HepG2 (cell line): ENCODE results near the gene TEKT5. TPM values are rescaled to one million over a fixed set of nuclear protein-coding genes. Genes with fewer than 3 reads are reported as not detected.
A peak's percentile ranks its signal among the peaks of the same experiment; 100 is the strongest.

Experiments
- ATAC-seq: fragments of 200-7000 bp; cut with Tn5 transposase; 3 replicates; pipeline ENCODE4 v1.9.1; 2020; ENCODE audit warnings: mild to moderate bottlenecking, moderate library complexity
- BruUV-seq: library from RNA; stranded (reverse); fragments of 400-500 nt; replicated peaks from 2 replicates; lab custom pipeline; 2021; lab: Mats Ljungman, UMichigan
- CTCF ChIA-PET: fragments of 300-600 bp; formaldehyde crosslinking; extraction: SDS; loops from one replicate; lab custom pipeline; 2021; ENCODE audit warnings: low total read pairs, inconsistent platforms, low intra/inter-chr PET ratio; lab: Yijun Ruan, JAX
- POLR2A ChIA-PET: fragments of 350-600 bp; sonication (Branson Sonifier 250); formaldehyde crosslinking; loops from one replicate; lab custom pipeline; 2020; ENCODE audit warnings: antibody characterized with exemption, inconsistent platforms; lab: Yijun Ruan, JAX
- DNase-seq: peaks from one replicate; pipeline ENCODE4 v3.0.0-alpha.2; 2015; ENCODE audit warnings: low spot score
- FAIRE-seq: peaks from 3 replicates; lab custom pipeline; 2011; peaks lifted over from hg19 to GRCh38; lab: Jason Lieb, UNC
- H2AFZ ChIP-seq: one replicate; pipeline ENCODE4 v1.6.1; 2011; ENCODE audit warnings: low read length, inconsistent platforms
- H3K27ac ChIP-seq: fragments of 300-600 bp; 3 replicates; pipeline ENCODE4 v1.8.0; 2011; ENCODE audit warnings: mixed run types, mild to moderate bottlenecking, mixed read lengths, low read length, inconsistent platforms; ENCODE audit not compliant: insufficient read depth; ENCODE audit errors: extremely low read length
- H3K27me3 ChIP-seq, 2 experiments: fragments of 200-600 bp in 1 of 2; 2 replicates in 1 of 2; 3 replicates in 1 of 2; pipeline versions ENCODE4 v1.6.0 to v1.8.0; 2011; ENCODE audit warnings: low read length in 2 of 2, mild to moderate bottlenecking in 2 of 2, moderate library complexity in 2 of 2, inconsistent platforms in 1 of 2; ENCODE audit not compliant: insufficient read depth in 2 of 2, control insufficient read depth in 1 of 2
- H3K36me3 ChIP-seq, 2 experiments: fragments of 200-600 bp in 1 of 2; replicated peaks in 1 of 2; 2 replicates in 1 of 2; 3 replicates in 1 of 2; pipeline versions ENCODE4 v1.5.1 to v1.8.0; 2011; ENCODE audit warnings: low read length in 2 of 2, inconsistent platforms in 1 of 2; ENCODE audit not compliant: insufficient read depth in 2 of 2, control insufficient read depth in 1 of 2
- H3K4me1 ChIP-seq: 2 replicates; pipeline ENCODE4 v1.5.1; 2012; ENCODE audit warnings: low read length, inconsistent platforms; ENCODE audit not compliant: insufficient read depth
- H3K4me2 ChIP-seq: 2 replicates; pipeline ENCODE4 v1.6.0; 2011; ENCODE audit warnings: low read depth, low read length, inconsistent platforms
- H3K4me3 ChIP-seq, 3 experiments: fragments of 200-600 bp in 1 of 3; sonication (generic), shearing (Covaris generic) in 1 of 3; replicated peaks in 1 of 3; 2 replicates each; pipeline ENCODE4 v1.5.1; 2011 to 2016; ENCODE audit warnings: low read length in 3 of 3, inconsistent platforms in 2 of 3, low read depth in 2 of 3, mild to moderate bottlenecking in 2 of 3, control low read depth in 1 of 3, mixed read lengths in 1 of 3; ENCODE audit not compliant: insufficient read depth in 1 of 3
- H3K79me2 ChIP-seq: one replicate; pipeline ENCODE4 v1.6.1; 2011; ENCODE audit warnings: low read length, inconsistent platforms; ENCODE audit not compliant: insufficient read depth
- H3K9ac ChIP-seq: 2 replicates; pipeline ENCODE4 v1.6.0; 2011; ENCODE audit warnings: mild to moderate bottlenecking, low read depth, low read length, inconsistent platforms; ENCODE audit not compliant: insufficient read depth
- H3K9me3 ChIP-seq: 2 replicates; pipeline ENCODE4 v1.5.1; 2012; ENCODE audit warnings: mild to moderate bottlenecking, low read length
- H4K20me1 ChIP-seq: 2 replicates; pipeline ENCODE4 v1.6.0; 2011; ENCODE audit warnings: inconsistent platforms, mild to moderate bottlenecking, low read length, moderate library complexity; ENCODE audit not compliant: insufficient read depth
- ETV6 ChIP-seq: sonication (generic); formaldehyde crosslinking; conservative IDR thresholded peaks from 2 replicates; pipeline ENCODE4 v1.4.0; 2020; ENCODE audit warnings: missing genetic modification reagents
- FOXK1 ChIP-seq: sonication (generic); formaldehyde crosslinking; IDR thresholded peaks from 2 replicates; pipeline ENCODE4 v1.4.0; 2020; ENCODE audit warnings: low read depth, missing genetic modification reagents, borderline replicate concordance
- PRDM4 ChIP-seq: sonication (generic); formaldehyde crosslinking; IDR thresholded peaks from 2 replicates; pipeline ENCODE4 v1.9.0; 2021; ENCODE audit warnings: missing genetic modification reagents, borderline replicate concordance
- REST ChIP-seq, 2 experiments: IDR thresholded peaks; 2 replicates each; pipeline ENCODE4 v1.6.1; 2011 to 2012; ENCODE audit warnings: low read length in 2 of 2, borderline replicate concordance in 1 of 2, low read depth in 1 of 2, mild to moderate bottlenecking in 1 of 2, moderate library complexity in 1 of 2
- ZNF33A ChIP-seq: sonication (generic); formaldehyde crosslinking; IDR thresholded peaks from 2 replicates; pipeline ENCODE4 v1.5.1; 2020; ENCODE audit warnings: missing genetic modification reagents, mild to moderate bottlenecking, moderate library complexity, borderline replicate concordance
- WGBS: methylation state at CpG from one replicate; pipeline ENCODE4 v1.1.6; 2017; ENCODE audit warnings: low lambda C conversion rate; 5-methylcytosine and 5-hydroxymethylcytosine counted together
- in situ Hi-C: cut with HindIII; loops from 2 replicates; pipeline ENCODE4 v1.10.0; 2017; ENCODE audit warnings: low pct_unique_long_range_greater_than_20kb; ENCODE audit not compliant: extremely low pct_ligation_motif_present
- intact Hi-C: fragments of 100-400 bp; cut with micrococcal nuclease; formaldehyde crosslinking; loops from one replicate; pipeline ENCODE4 v1.10.0; 2022; ENCODE audit not compliant: unreplicated experiment
- polyA plus RNA-seq, 8 experiments: library from polyadenylated mRNA; depleted of rRNA in 3 of 8; stranded (reverse) in 7 of 8; unstranded in 1 of 8; fragments of >200 nt; fragmentation: Illumina TruSeq in 4 of 8; extraction: Trizol in 4 of 8; gene quantifications; 2 replicates each; pipeline versions ENCODE4 v1.2.1 to v1.2.3, GENCODE V29; 2011 to 2016; ENCODE audit warnings: low read depth in 4 of 8, missing spikeins in 1 of 8, mixed read lengths in 1 of 8; ENCODE audit not compliant: insufficient read depth in 1 of 8
- total RNA-seq, 5 experiments: library from RNA; depleted of rRNA; stranded (reverse); fragments of >200 nt; fragmentation: Illumina TruSeq; extraction: Trizol; gene quantifications; 2 replicates each; pipeline ENCODE4 v1.2.3, GENCODE V29; 2016; ENCODE audit warnings: low read depth in 1 of 5

TEKT5 gene
- total and polyA plus RNA-seq, 2 of the 13 experiments (the other 11 are each of a cell fraction or from before 2014, with no cell fraction given): 0.16 TPM; not detected in 1

- no peak for TF ChIP-seq FOXK1 (CRISPR knock-in tag)
- no peak for TF ChIP-seq ZNF33A (CRISPR knock-in tag)
- TF ChIP-seq PRDM4 (CRISPR knock-in tag): no peak
Observed at GRCh38 chr16:10662212-10662611, 32.5 kb downstream of the TEKT5 start (continued).

- Histone ChIP-seq H4K20me1 (no peaks in the 10 kb centered on the region), H2AFZ (no peak overlapping the region), H3K79me2 (no peaks in the 10 kb centered on the region), H3K27me3 (peaks cover 4 to 8% of the 10 kb centered on the region in 2 experiments; a peak in 2 of 5 replicates), H3K4me1 (peaks cover 40% of the 10 kb centered on the region), H3K36me3 (no peaks in the 10 kb centered on the region), H3K9me3 (no peaks in the 10 kb centered on the region), H3K9ac (no peak overlapping the region), H3K4me2 (no peak overlapping the region), H3K4me3 (no peak overlapping the region), H3K27ac (no peak overlapping the region)
- DNase-seq (no peak), FAIRE-seq (no peak), ATAC-seq (no peak)
- TF ChIP-seq ETV6: no peak
- TF ChIP-seq REST (IDR thresholded peaks at IDR 0.05; ENCODE audit: borderline replicate concordance in 1 of 2, low read depth in 1 of 2, low read length in 2 of 2): peak; percentile 12 to 80
- POLR2A ChIA-PET: no interaction called here
- intact Hi-C loops (no loop called here), in situ Hi-C loops (no loop called here)
- WGBS: 58% methylated on average over 1 of the region's 1 CpG
- BruUV-seq: no TSS peak
- CTCF ChIA-PET: no interaction called here
Observed at GRCh38 chr16:10661737-10662136, 33.0 kb downstream of the TEKT5 start.
